HepG2 (cell line): ENCODE measurements around the gene AUNIP. TPM values are rescaled to one million over a fixed set of nuclear protein-coding genes. Genes with fewer than 3 reads are reported as not detected.
A peak's percentile ranks its signal among the peaks of the same experiment; 100 is the strongest.

ENCODE experiments used
- HOXA5 ChIP-seq: sonication (generic); formaldehyde crosslinking; IDR thresholded peaks from 2 replicates; pipeline ENCODE4 v1.4.0; 2020; ENCODE audit warnings: missing genetic modification reagents
- MBD4 ChIP-seq: IDR thresholded peaks from 2 replicates; pipeline ENCODE4 v1.6.1; 2012; ENCODE audit warnings: low read length, inconsistent platforms, borderline replicate concordance
- SALL2 ChIP-seq: sonication (generic); formaldehyde crosslinking; IDR thresholded peaks from 2 replicates; pipeline ENCODE4 v1.8.1; 2023; ENCODE audit warnings: mild to moderate bottlenecking, missing genetic modification reagents, inconsistent platforms
- ZNF326 ChIP-seq: sonication (generic); formaldehyde crosslinking; IDR thresholded peaks from 2 replicates; pipeline ENCODE4 v1.4.0; 2020; ENCODE audit warnings: missing genetic modification reagents, borderline replicate concordance
- ZNF33B ChIP-seq: sonication (generic); formaldehyde crosslinking; IDR thresholded peaks from 2 replicates; pipeline ENCODE4 v1.5.1; 2020; ENCODE audit warnings: mild to moderate bottlenecking, missing genetic modification reagents
- ZNF7 ChIP-seq: IDR thresholded peaks from 2 replicates; pipeline ENCODE4 v1.6.1; 2016; ENCODE audit warnings: missing biosample characterization, missing genetic modification reagents
- polyA plus RNA-seq, 8 experiments: library from polyadenylated mRNA; depleted of rRNA in 3 of 8; stranded (reverse) in 7 of 8; unstranded in 1 of 8; fragments of >200 nt; fragmentation: Illumina TruSeq in 4 of 8; extraction: Trizol in 4 of 8; gene quantifications; 2 replicates each; pipeline versions ENCODE4 v1.2.1 to v1.2.3, GENCODE V29; 2011 to 2016; ENCODE audit warnings: low read depth in 4 of 8, missing spikeins in 1 of 8, mixed read lengths in 1 of 8; ENCODE audit not compliant: insufficient read depth in 1 of 8
- total RNA-seq, 5 experiments: library from RNA; depleted of rRNA; stranded (reverse); fragments of >200 nt; fragmentation: Illumina TruSeq; extraction: Trizol; gene quantifications; 2 replicates each; pipeline ENCODE4 v1.2.3, GENCODE V29; 2016; ENCODE audit warnings: low read depth in 1 of 5
- TF ChIP-seq, protein P1 (sequence below): sonication (generic); formaldehyde crosslinking; IDR thresholded peaks from 2 replicates; pipeline ENCODE4 v1.5.0; 2020; ENCODE audit warnings: mild to moderate bottlenecking, missing genetic modification reagents
- TF ChIP-seq, protein P2 (sequence below): sonication (generic); formaldehyde crosslinking; IDR thresholded peaks from 2 replicates; pipeline ENCODE4 v1.4.0; 2020; ENCODE audit warnings: missing genetic modification reagents, mild to moderate bottlenecking, borderline replicate concordance
- TF ChIP-seq, protein P3 (sequence below): sonication (generic); formaldehyde crosslinking; IDR thresholded peaks from 2 replicates; pipeline ENCODE4 v1.5.1; 2020; ENCODE audit warnings: missing genetic modification reagents, mild to moderate bottlenecking, borderline replicate concordance
- TF ChIP-seq, protein P4 (sequence below): sonication (generic); formaldehyde crosslinking; IDR thresholded peaks from 2 replicates; pipeline ENCODE4 v1.5.0; 2020; ENCODE audit warnings: mild to moderate bottlenecking, missing genetic modification reagents, borderline replicate concordance
- TF ChIP-seq, protein P5 (sequence below): sonication (generic); formaldehyde crosslinking; IDR thresholded peaks from 2 replicates; pipeline ENCODE4; 2020; ENCODE audit warnings: missing genetic modification reagents, mild to moderate bottlenecking, borderline replicate concordance

AUNIP gene
- total and polyA plus RNA-seq, 2 of the 13 experiments (the other 11 are each of a cell fraction or from before 2014, with no cell fraction given), result 3.8 to 12.3 TPM

DNA sequence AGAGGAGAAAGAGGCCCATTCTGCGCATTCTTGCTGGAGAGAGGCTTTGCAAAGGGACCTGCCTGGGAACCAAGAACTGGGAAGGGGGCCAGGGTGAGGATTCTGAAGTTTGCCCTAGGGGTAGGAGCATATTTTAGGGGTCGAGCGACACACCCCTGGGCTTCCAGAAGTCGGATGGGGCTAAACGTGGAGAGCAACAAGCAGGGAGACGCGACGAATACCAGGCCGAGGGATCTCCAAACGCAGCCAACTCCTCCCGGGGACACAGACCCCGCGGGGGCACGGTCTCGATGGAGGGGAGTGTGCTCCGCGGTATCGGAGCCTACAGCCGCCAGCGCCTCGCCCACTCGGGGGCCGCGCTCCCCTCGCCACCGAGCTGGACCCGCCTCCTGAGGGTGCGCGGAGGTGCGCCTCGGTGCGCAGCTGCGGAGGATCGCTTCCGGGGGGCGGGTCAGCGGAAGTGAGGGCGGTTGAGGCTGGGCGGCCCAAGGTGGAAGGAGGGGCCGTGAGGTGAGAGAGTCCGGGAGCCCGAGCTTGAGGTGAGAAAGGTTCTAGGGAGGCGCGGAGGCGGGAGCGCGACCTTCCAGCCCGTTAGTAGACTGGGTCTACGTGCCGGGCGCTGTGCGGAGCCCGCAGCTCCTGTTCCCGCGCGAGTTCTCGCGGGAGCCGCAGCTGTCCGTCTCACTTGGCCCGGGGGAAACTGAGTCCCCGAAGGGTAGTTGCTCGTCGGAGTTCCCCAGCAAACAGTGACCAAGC, 39.6 kb downstream of the AUNIP start, which contains the start of gene MTFR1L (continued):
- TF ChIP-seq SALL2 (CRISPR knock-in tag) (peak; percentile 64), MBD4 (no peak), HOXA5 (CRISPR knock-in tag) (no peak; the same call in 1 of the 2 replicates), ZNF33B (no peak), ZNF326 (CRISPR knock-in tag) (no peak), ZNF7 (CRISPR knock-in tag) (no peak)
- TF ChIP-seq, protein P1, sequence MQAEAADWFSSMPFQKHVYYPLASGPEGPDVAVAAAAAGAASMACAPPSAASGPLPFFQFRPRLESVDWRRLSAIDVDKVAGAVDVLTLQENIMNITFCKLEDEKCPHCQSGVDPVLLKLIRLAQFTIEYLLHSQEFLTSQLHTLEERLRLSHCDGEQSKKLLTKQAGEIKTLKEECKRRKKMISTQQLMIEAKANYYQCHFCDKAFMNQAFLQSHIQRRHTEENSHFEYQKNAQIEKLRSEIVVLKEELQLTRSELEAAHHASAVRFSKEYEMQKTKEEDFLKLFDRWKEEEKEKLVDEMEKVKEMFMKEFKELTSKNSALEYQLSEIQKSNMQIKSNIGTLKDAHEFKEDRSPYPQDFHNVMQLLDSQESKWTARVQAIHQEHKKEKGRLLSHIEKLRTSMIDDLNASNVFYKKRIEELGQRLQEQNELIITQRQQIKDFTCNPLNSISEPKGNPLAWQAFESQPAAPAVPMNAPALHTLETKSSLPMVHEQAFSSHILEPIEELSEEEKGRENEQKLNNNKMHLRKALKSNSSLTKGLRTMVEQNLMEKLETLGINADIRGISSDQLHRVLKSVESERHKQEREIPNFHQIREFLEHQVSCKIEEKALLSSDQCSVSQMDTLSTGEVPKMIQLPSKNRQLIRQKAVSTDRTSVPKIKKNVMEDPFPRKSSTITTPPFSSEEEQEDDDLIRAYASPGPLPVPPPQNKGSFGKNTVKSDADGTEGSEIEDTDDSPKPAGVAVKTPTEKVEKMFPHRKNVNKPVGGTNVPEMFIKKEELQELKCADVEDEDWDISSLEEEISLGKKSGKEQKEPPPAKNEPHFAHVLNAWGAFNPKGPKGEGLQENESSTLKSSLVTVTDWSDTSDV (CRISPR knock-in tag), result no peak
- TF ChIP-seq, protein P2, sequence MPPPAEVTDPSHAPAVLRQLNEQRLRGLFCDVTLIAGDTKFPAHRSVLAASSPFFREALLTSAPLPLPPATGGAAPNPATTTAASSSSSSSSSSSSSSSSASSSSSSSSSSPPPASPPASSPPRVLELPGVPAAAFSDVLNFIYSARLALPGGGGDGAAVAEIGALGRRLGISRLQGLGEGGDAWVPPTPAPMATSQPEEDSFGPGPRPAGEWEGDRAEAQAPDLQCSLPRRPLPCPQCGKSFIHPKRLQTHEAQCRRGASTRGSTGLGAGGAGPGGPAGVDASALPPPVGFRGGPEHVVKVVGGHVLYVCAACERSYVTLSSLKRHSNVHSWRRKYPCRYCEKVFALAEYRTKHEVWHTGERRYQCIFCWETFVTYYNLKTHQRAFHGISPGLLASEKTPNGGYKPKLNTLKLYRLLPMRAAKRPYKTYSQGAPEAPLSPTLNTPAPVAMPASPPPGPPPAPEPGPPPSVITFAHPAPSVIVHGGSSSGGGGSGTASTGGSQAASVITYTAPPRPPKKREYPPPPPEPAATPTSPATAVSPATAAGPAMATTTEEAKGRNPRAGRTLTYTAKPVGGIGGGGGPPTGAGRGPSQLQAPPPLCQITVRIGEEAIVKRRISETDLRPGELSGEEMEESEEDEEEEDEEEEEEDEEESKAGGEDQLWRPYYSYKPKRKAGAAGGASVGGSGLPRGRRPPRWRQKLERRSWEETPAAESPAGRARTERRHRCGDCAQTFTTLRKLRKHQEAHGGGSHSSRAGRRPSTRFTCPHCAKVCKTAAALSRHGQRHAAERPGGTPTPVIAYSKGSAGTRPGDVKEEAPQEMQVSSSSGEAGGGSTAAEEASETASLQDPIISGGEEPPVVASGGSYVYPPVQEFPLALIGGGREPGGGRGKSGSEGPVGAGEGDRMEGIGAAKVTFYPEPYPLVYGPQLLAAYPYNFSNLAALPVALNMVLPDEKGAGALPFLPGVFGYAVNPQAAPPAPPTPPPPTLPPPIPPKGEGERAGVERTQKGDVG (CRISPR knock-in tag), result 0 out of 2 replicates have a peak, but pooled peaks have one; percentile 32
- TF ChIP-seq, protein P3, sequence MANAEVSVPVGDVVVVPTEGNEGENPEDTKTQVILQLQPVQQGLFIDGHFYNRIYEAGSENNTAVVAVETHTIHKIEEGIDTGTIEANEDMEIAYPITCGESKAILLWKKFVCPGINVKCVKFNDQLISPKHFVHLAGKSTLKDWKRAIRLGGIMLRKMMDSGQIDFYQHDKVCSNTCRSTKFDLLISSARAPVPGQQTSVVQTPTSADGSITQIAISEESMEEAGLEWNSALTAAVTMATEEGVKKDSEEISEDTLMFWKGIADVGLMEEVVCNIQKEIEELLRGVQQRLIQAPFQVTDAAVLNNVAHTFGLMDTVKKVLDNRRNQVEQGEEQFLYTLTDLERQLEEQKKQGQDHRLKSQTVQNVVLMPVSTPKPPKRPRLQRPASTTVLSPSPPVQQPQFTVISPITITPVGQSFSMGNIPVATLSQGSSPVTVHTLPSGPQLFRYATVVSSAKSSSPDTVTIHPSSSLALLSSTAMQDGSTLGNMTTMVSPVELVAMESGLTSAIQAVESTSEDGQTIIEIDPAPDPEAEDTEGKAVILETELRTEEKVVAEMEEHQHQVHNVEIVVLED (CRISPR knock-in tag), result peak; percentile 76
- TF ChIP-seq, protein P4, sequence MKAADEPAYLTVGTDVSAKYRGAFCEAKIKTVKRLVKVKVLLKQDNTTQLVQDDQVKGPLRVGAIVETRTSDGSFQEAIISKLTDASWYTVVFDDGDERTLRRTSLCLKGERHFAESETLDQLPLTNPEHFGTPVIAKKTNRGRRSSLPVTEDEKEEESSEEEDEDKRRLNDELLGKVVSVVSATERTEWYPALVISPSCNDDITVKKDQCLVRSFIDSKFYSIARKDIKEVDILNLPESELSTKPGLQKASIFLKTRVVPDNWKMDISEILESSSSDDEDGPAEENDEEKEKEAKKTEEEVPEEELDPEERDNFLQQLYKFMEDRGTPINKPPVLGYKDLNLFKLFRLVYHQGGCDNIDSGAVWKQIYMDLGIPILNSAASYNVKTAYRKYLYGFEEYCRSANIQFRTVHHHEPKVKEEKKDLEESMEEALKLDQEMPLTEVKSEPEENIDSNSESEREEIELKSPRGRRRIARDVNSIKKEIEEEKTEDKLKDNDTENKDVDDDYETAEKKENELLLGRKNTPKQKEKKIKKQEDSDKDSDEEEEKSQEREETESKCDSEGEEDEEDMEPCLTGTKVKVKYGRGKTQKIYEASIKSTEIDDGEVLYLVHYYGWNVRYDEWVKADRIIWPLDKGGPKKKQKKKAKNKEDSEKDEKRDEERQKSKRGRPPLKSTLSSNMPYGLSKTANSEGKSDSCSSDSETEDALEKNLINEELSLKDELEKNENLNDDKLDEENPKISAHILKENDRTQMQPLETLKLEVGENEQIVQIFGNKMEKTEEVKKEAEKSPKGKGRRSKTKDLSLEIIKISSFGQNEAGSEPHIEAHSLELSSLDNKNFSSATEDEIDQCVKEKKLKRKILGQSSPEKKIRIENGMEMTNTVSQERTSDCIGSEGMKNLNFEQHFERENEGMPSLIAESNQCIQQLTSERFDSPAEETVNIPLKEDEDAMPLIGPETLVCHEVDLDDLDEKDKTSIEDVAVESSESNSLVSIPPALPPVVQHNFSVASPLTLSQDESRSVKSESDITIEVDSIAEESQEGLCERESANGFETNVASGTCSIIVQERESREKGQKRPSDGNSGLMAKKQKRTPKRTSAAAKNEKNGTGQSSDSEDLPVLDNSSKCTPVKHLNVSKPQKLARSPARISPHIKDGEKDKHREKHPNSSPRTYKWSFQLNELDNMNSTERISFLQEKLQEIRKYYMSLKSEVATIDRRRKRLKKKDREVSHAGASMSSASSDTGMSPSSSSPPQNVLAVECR (CRISPR knock-in tag), result peak; percentile 89; the same call in 1 of the 2 replicates
- TF ChIP-seq, protein P5, sequence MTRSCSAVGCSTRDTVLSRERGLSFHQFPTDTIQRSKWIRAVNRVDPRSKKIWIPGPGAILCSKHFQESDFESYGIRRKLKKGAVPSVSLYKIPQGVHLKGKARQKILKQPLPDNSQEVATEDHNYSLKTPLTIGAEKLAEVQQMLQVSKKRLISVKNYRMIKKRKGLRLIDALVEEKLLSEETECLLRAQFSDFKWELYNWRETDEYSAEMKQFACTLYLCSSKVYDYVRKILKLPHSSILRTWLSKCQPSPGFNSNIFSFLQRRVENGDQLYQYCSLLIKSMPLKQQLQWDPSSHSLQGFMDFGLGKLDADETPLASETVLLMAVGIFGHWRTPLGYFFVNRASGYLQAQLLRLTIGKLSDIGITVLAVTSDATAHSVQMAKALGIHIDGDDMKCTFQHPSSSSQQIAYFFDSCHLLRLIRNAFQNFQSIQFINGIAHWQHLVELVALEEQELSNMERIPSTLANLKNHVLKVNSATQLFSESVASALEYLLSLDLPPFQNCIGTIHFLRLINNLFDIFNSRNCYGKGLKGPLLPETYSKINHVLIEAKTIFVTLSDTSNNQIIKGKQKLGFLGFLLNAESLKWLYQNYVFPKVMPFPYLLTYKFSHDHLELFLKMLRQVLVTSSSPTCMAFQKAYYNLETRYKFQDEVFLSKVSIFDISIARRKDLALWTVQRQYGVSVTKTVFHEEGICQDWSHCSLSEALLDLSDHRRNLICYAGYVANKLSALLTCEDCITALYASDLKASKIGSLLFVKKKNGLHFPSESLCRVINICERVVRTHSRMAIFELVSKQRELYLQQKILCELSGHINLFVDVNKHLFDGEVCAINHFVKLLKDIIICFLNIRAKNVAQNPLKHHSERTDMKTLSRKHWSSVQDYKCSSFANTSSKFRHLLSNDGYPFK, result peak; percentile 44; the same call in 1 of the 2 replicates
